ENCODE results near the gene CYTH1.
"Not testable (repeated sequence)": the region's sequence is repeated elsewhere in the genome, so short reads cannot be mapped to it uniquely, and the experiment has no call there.

CYTH1 gene

DNA sequence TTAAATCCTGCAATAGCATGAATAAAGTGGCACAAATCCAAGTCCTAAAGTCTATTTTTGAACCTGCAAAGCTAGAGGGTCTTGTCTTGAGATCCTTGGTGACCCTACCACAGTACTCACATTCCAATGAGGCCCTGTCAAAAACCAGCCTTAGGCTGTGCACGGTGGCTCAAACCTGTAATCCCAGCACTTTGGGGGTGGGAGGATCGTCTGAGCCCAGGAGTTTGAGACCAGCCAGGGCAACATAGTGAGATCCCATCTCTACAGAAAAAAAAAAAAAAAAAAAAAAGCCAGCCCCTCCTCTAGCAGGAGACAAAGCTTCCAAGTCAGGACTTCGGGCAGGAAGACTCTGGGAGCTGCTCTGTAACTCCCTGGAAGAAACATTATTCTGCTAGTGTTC lies 16.3 kb downstream of the CYTH1 start:
- in situ Hi-C loops (cut with MboI; ENCODE audit: low sequenced_read_pairs), result no loop called here

DNA sequence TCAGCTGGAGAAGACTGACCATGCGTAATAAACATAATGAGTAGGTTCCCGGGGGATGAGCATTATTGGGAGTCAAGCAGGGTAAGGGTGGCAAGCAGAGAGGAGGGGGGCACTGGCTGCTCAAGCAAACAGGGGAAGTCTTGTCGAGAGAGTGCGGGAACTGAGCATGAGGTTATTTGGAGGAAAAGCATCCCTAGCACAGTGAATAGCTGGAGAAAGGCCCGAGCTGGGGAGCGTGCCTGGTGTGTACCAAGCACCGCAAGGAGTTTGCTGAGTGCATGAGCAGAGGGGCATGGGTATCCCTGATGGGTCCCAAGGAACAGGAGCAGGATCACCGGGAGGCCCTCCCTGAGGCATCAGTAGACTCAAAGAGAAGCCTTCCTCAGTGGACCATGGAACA lies 17.2 kb downstream of the CYTH1 start:
- in situ Hi-C loops (cut with MboI; ENCODE audit: low sequenced_read_pairs), result no loop called here

DNA sequence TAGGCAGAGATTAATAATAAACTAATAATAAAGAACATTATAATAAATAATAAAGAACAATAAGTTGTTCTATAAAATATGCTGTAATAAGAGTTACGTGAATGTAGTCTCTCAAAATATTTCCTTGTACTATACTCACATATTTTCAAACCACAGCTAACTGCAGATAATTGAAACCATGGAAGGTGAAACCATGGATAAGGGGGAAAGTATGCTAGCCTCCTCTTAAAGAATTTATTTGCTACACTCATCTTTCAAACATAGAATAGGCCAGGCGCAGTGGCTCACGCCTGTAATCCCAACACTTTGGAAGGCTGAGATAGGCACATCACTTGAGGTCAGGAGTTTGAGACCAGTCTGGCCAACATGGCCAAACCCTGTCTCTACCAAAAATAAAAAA lies 18.5 kb downstream of the CYTH1 start:
- in situ Hi-C loops (cut with MboI; ENCODE audit: low sequenced_read_pairs), result no loop called here

DNA sequence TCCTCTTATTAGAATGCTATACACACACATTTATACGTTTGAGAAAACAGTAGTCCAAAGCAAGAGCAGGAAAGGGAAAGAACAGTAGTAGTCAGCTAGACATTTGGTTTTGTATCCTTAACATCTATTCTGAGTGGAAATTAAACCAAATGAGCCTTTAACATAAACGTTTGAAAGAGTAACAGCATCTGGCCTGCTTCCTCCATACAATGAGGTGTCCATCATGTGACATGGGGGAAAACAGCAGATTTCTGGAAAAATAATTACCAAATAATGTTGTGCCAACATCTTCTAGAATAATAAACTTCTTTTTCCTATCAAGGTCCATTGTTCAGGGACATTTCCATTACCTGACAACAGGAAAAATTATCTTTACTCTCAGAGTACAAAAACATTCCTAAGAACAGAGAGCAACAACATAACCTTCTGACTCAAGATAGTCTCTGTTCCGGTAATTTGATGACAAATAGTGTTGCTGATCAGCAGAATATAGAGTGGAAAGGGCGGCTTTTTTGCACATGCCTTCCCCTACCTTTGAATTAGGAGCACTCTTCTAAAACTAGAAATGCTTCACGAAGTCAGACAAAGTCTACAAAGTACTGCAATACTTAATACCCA lies 20.2 kb downstream of the CYTH1 start:
- in situ Hi-C loops (cut with MboI; ENCODE audit: low sequenced_read_pairs), result no loop called here

DNA sequence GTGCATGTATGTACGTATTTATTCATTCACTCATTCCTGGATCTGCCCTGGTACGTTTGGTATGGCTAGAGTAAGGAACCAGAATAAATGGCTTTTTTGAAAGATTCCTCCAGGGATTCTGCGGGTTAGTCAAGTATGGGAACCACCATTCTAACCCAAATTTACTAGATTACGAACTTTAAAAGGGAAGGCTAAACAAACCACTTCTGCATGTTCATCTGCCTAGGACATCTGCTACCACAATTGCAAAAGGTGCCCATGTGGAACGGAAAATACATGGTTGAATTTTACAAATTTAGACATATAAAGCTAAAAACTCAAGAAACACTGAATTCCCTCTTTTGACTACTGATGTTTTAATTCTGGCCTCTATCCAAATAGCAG lies 22.1 kb downstream of the CYTH1 start:
- in situ Hi-C loops (cut with MboI; ENCODE audit: low sequenced_read_pairs), result no loop called here

DNA sequence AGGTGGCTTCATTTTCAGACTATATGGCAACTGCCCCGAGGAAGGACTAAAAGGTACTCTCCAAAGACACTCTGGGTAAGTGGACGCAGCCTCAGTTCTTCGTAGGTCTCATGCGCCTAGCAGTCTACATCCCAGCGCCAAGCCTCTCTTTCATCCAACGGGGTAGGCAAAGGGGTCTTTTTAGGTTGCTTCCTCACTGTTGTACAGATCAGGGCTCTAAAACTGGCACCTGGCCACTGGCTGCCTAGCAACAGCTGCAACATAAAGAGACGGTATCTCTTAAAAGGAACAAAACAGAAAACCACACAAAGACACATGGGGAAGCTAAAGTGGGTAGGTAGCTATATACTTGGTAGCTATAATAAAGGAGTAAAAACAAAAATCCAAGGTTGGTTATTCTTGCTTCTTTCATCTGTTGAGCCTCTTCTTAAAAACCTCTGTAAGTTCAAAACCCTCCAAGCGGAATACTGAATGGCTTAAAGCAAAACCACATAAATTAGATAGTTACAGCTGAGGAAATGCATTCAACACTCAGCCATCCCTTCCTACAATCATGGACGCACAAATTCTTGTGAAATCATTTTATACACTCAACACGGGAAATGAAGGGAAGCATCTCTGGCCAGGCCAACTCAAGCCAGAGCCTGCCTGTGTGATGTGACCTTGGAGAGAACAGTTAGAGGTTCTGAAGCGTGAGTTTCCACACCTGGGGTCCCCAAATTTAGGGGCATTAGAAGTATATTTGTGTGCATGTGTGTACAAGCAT lies 22.7 kb downstream of the CYTH1 start:
- in situ Hi-C loops (cut with MboI; ENCODE audit: low sequenced_read_pairs), result no loop called here

DNA sequence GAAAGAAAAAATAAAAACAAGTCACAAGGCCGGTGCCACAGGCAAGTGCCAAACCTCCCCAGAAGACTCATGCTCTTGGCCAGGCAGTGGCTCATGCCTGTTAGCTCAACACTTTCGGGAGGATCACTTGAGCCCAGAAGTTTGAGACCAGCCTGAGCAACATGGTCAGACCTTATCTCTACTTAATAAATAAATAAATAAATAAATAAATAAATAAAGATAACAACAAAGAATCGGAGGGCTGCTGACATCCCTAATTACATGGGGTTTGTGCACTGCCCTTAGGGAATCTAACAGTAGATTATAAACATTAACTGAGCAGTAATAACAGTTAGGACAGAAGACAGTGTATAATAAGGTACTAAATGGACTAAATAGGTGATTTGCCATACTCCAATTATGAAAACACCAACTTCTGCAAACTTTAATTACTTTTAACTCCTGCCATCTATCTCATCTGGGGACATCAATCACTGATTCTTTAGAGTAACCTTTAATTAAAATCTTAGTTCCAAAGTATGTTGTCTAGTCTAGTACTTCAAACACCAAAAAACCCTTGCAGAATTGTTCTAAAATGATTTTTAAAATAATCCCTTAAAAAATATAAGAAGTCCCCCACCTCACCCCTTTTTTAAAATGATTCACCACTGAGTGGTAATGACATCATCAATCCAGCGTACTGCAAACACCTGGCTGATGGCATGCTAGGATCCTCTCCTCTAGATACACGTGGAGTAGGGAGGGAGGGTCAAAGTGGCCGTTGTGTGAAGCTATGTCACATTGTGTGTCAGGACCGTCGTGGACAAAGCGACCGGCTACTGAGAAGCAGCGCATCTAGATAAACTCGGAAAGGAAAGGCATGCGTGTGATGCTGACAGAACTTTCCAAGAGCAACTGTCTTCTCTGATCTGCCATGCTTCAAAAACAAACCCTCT lies 28.5 kb downstream of the CYTH1 start:
- in situ Hi-C loops (cut with MboI; ENCODE audit: low sequenced_read_pairs), result no loop called here

DNA sequence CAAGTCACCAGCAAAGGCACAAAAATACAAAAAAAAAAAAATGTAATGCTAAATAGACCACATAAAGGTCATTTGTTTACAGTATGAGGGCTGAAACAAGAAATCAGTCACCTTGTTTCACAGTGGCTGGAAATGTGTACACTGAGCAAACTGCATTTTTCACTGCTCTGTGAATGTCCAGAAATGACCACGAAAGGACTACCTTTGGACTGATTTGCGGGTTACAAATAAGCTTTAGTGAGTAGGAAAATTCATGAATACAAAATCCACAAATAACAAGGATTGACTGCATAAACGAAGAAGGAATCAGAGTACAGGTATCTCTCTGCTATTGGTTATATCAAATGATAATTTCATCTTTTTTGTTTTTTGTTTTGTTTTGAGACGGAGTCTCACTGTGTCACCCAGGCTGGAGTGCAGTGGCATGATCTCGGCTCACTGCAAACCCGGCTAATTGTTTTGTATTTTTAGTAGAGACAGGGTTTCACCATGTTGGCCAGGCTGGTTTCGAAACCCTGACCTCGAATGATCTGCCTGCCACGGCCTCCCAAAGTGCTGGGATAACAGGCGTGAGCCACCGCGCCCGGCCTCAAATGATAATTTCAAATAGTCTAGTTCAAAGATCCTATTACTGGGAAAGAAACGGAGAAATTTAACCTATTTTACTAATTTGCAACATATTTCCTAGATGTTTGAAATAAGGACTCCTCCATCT lies 30.5 kb downstream of the CYTH1 start:
- in situ Hi-C loops (cut with MboI; ENCODE audit: low sequenced_read_pairs), result no loop called here

DNA sequence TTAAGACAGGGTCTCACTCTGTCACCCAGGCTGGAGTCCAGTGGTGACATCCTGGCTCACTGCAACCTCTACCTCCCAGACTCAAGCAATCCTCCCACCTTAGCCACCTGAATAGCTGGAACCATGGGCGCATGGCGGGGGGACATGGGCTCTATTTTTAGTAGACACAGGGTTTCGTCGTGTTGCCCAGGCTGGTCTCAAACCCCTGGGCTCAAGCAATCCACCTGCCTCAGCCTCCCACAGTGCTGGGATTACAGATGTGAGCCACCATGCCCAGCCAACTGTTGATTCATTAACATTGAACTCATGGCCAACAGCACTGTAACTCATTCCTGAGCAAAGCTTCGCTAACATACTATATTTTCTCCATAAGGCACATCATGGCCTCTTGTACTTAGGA lies 31.1 kb downstream of the CYTH1 start:
- in situ Hi-C loops (cut with MboI; ENCODE audit: low sequenced_read_pairs), result not testable (repeated sequence)

DNA sequence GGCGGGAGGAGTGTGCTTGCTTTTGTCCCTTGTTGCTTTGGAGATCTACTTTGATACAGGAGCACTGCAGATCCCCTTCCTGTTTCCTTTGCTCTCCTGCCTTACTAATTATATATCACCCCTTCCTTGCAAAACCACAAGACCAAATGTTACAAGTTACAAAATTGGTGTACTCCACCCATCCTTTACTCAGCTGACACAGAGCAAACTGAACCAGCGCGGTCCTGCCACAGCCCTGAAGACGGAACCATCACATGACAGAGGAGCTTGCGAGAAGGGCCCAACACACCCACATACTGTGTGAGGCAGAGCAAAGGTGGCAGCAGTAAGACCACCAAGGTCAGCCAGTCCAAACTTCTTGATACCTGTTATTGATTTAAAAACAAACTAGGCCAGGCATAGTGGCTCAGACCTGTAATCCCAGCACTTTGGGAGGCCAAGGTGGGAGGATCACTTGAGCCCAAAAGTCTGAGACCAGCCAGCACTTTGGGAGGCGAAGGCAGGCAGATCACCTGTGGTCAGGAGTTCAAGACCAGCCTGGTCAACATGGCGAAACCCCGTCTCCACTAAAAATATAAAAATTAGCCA lies 33.2 kb downstream of the CYTH1 start:
- in situ Hi-C loops (cut with MboI; ENCODE audit: low sequenced_read_pairs), result no loop called here

DNA sequence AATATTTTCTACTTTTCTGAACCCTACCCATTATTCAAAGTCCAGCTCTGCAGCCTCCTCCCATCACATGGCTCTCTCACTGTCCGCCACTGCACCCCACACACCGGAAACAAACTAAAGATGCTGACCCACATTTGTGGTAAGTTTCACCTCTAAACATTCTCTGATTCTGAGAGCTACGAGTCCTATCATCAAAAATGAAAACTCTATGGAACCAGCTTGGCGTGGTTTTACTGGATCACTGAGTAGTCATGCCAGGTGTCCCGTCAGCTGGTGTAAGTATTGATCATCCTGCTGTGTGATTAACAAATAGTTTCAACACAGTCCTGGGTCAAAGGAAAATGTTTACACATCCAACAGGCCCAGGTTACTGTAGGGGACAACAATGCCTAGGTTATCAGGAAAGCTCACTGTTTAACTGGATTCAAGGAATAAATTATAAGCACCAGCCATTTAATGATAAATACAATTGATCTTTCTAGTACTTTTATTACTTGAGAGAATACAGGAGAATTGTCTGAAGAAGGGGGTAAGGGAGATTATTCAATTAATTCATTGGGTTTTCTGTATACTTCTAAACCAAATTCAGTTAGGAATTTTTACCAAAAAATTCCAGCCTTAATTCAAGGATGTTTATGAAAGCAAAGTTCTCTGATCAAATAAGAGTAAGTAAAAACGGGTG lies 33.9 kb downstream of the CYTH1 start:
- in situ Hi-C loops (cut with MboI; ENCODE audit: low sequenced_read_pairs), result no loop called here

DNA sequence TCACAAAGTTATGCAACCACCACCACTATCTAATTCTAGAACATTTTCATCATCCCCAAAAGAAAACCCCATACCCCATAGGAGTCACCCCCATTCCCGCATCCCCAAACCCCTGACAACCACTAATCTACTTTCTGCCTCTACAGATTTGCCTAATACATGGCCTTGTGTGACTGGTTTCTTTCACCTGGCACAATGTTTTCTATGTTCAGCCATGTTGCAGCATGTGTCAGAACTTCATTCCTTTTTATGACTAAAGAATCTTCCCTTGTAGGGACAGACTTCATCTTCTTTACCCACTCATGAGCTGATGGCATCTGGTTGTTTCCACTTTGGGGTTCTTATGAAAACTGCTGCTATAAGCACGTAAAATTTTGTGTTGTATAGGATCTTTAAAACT lies 34.6 kb downstream of the CYTH1 start:
- in situ Hi-C loops (cut with MboI; ENCODE audit: low sequenced_read_pairs), result no loop called here

DNA sequence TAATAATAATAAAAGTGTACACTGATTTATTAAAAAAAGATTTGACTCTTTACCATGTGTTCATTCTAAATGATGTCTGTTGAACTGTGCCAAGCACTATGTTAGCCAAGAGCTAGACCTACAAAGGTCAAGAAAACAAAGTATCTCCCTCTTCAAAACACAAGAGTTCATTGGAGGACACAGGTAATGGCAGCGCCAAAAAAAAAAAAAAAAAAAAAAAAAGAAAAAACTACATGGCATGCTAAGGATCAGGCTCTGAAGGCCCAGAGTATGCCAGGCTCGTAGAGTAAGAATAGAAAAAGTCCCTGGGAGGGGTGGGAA lies 35.2 kb downstream of the CYTH1 start:
- in situ Hi-C loops (cut with MboI; ENCODE audit: low sequenced_read_pairs), result no loop called here

DNA sequence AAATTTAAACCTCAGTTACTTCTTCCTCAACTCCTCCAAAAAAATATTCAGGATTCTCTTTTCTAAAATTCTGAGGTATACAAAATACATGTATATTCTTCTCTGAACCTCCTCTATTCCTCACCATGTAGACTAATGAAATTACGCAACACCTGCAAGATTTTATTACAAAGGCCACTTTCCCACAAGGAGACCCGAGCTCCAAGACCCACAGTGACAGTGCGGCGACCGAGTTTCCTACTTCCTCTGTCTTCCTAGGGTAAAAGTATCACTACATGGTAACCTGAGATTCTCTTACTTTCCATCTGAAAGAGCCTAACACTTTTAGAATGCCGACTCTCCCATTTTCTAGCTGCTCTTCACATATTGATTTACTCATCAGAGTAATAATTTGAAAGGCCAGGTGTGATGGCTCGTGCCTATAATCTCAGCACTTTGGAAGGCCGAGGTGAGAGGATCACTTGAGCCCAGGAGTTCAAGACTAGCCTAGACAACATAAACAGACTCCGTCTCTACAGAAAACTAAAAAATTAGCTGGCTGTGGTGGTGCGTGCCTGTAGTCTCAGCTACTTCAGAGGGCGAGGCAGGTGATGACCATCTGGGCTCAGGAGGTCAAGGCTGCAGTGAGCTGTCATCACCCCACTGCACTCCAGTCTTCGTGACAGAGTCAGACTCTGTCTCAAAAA lies 35.7 kb downstream of the CYTH1 start:
- in situ Hi-C loops (cut with MboI; ENCODE audit: low sequenced_read_pairs), result no loop called here

DNA sequence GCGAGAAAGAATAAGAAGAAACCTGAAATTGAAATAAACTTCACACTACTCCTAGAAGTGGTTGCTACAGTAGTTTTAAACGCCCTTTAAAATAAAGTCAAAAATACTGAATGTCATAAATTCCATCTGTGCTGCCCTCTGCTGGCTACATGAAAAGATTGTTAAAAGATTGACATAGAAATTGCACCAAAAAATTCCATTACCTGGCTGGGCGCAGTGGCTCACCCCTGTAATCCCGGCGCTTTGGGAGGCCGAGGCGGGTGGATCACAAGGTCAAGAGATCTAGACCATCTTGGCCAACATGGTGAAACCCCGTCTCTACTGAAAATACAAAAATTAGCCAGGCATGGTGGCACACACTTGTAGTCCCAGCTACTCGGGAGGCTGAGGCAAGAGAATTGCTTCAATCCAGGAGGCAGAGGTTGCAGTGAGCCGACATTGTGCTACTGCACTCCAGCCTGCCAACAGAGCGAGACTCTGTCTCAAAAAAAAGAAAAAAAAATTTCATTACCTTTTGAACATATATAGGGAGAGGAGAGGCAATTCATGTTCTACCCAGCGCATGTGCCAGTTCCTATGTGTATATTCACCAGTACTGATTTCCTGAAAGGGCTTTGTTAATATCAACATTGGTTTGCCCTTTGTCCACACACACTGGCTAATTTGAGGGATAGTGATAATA lies 36.5 kb downstream of the CYTH1 start:
- in situ Hi-C loops (cut with MboI; ENCODE audit: low sequenced_read_pairs), result no loop called here

DNA sequence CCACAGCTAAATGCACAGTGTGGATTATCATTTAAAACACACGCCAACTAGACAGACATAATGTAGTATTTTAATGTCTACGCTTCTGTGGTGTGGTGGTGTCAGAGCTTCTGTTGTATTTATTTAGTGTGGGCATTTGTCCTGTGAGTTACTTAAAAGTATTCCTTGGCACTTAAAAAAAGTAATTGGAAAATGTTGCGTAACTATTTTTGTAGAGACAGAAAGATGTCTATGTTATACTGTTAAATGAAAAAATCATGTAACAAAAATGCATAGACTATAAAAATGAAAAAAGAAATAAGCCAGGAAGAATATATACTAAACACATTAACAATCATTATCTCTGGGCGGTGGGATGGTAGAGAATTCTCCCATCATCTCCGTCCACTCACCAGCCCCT lies 39.2 kb downstream of the CYTH1 start:
- in situ Hi-C loops (cut with MboI; ENCODE audit: low sequenced_read_pairs), result no loop called here

DNA sequence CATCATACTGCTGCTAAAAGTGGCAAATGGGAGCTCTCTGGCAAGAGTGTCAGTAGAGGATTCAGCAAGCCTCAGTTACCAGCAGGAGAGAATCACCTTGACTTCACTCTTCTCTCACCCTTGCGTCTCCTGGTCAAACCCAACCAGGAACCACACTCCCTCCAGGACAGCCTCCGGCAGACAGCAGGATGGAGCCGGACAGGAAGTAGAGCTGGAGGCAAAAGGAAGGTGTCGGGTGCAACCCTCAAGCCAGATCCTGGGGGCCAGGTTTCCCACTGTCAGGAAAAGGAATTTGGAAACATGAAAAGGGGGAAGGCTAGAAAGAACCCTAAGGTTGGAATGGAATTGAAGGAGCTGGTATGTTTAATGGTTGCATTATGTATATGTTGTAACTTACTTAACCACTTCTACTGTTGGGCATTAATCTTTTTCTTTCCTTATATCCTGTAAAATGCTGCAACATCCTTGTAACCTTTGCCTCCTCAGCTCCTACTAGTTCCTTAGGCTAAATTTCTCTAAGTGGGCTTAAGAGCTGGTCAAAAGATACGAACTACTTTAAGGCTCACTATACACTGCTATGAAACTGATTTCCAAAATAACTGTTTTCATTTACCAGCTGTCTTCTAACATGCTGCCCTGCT lies 40.3 kb downstream of the CYTH1 start:
- in situ Hi-C loops (cut with MboI; ENCODE audit: low sequenced_read_pairs), result no loop called here

DNA sequence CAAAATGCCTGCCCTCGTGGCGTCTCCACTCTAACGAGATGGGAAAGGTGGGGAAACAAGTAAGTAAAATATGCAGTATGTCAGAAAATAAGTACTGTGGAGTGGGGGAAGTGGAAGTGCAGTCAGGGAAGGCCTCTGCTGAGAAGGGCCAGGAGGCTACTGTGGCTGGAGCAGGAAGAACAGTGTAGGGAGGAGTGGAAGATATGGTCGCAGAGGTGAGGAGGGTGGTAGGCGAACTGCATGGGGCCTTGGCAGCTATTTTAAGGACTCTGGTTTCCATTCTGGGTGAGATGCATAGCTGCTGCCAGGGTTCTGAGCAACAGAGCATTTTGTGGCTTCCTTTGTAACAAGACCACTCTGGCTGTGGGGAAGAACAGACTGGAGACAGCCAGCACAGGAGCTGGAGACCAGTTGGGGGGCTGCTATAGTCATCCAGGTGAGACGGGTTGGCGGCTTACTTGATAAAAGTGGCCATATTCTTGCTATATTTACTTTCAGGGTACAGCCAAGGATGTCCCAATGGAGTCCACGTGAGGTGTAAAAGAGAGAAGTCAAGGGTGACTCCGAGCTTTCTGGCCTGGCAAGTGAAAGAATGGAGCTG lies 42.6 kb downstream of the CYTH1 start:
- in situ Hi-C loops (cut with MboI; ENCODE audit: low sequenced_read_pairs), result no loop called here
